Keratinocyte (primary cell): ENCODE results near the gene GPC1. TPM values are rescaled to one million over a fixed set of nuclear protein-coding genes. Genes with fewer than 3 reads are reported as not detected.

Experiments
- DNase-seq: peaks from one replicate; pipeline ENCODE4 v3.0.0-alpha.2; 2011; ENCODE audit warnings: low read depth, missing footprints, low spot score
- FAIRE-seq: peaks from 2 replicates; lab custom pipeline; 2011; peaks lifted over from hg19 to GRCh38; lab: Jason Lieb, UNC
- H2AFZ ChIP-seq: 2 replicates; pipeline ENCODE4 v1.6.0; 2012; ENCODE audit warnings: low read length, control low read depth, inconsistent platforms; ENCODE audit not compliant: control insufficient read depth
- H3K27ac ChIP-seq: 2 replicates; pipeline ENCODE4 v1.5.1; 2011; ENCODE audit warnings: low read length; ENCODE audit not compliant: control insufficient read depth, insufficient read depth
- H3K27me3 ChIP-seq: 3 replicates; pipeline ENCODE4 v1.6.0; 2011; ENCODE audit warnings: low read length; ENCODE audit not compliant: control insufficient read depth, insufficient read depth; ENCODE audit errors: extremely low read depth
- H3K36me3 ChIP-seq, 2 experiments: 2 replicates in 1 of 2; 3 replicates in 1 of 2; pipeline ENCODE4 v1.5.1; 2011; ENCODE audit warnings: low read length in 2 of 2, mild to moderate bottlenecking in 1 of 2; ENCODE audit not compliant: control insufficient read depth in 2 of 2, insufficient read depth in 2 of 2; ENCODE audit errors: extremely low read depth in 1 of 2
- H3K4me1 ChIP-seq: 3 replicates; pipeline ENCODE4 v1.5.1; 2011; ENCODE audit warnings: low read length; ENCODE audit not compliant: control insufficient read depth, insufficient read depth; ENCODE audit errors: extremely low read depth
- H3K4me2 ChIP-seq: 3 replicates; pipeline ENCODE4 v1.6.0; 2011; ENCODE audit warnings: low read depth, low read length; ENCODE audit not compliant: control insufficient read depth, insufficient read depth; ENCODE audit errors: extremely low read depth
- H3K4me3 ChIP-seq, 3 experiments: fragments of 200-600 bp in 1 of 3; sonication (generic) in 1 of 3; 2 replicates in 2 of 3; 3 replicates in 1 of 3; pipeline ENCODE4 v1.5.1; 2011 to 2016; ENCODE audit warnings: low read length in 3 of 3, mild to moderate bottlenecking in 3 of 3, control low read depth in 2 of 3, inconsistent platforms in 1 of 3, low read depth in 1 of 3, mixed read lengths in 1 of 3, mixed run types in 1 of 3, moderate library complexity in 1 of 3; ENCODE audit not compliant: control insufficient read depth in 2 of 3, insufficient read depth in 2 of 3; ENCODE audit errors: extremely low read depth in 1 of 3
- H3K79me2 ChIP-seq: 2 replicates; pipeline ENCODE4 v1.6.0; 2012; ENCODE audit warnings: low read length; ENCODE audit not compliant: control insufficient read depth, insufficient read depth
- H3K9ac ChIP-seq: 3 replicates; pipeline ENCODE4 v1.6.0; 2011; ENCODE audit warnings: low read length; ENCODE audit not compliant: control insufficient read depth, insufficient read depth; ENCODE audit errors: extremely low read depth
- H3K9me1 ChIP-seq: 3 replicates; pipeline ENCODE4 v1.6.0; 2011; ENCODE audit warnings: low read length; ENCODE audit not compliant: control insufficient read depth, insufficient read depth; ENCODE audit errors: extremely low read depth
- H3K9me3 ChIP-seq: 2 replicates; pipeline ENCODE4 v1.5.1; 2012; ENCODE audit warnings: low read depth, low read length; ENCODE audit not compliant: control insufficient read depth
- H4K20me1 ChIP-seq: 3 replicates; pipeline ENCODE4 v1.6.0; 2011; ENCODE audit warnings: low read length; ENCODE audit not compliant: control insufficient read depth, insufficient read depth; ENCODE audit errors: extremely low read depth
- EZH2 ChIP-seq: IDR thresholded peaks from one replicate; pipeline ENCODE4 v1.6.1; 2012; ENCODE audit warnings: inconsistent platforms, mild to moderate bottlenecking, low read length, moderate library complexity
- dilution Hi-C: fragments of 300-500 bp; cut with MboI; formaldehyde crosslinking; loops from one replicate; pipeline ENCODE4 v1.7.0; 2020; ENCODE audit warnings: low sequenced_read_pairs; ENCODE audit not compliant: extremely low pct_ligation_motif_present
- polyA plus RNA-seq, 5 experiments: library from polyadenylated mRNA; depleted of rRNA in 3 of 5; stranded (reverse) in 3 of 5; stranded (forward) in 1 of 5; unstranded in 1 of 5; fragments of >200 nt; gene quantifications; 1 replicate in 1 of 5; 2 replicates in 3 of 5; 3 replicates in 1 of 5; pipeline versions ENCODE4 v1.2.1 to v1.2.3, GENCODE V29; 2011 to 2012; ENCODE audit warnings: missing spikeins in 2 of 5, low read depth in 1 of 5, low replicate concordance in 1 of 5
- TF ChIP-seq, protein P1 (sequence below), 3 experiments: IDR thresholded peaks in 1 of 3; conservative IDR thresholded peaks in 1 of 3; optimal IDR thresholded peaks in 1 of 3; 2 replicates in 2 of 3; 3 replicates in 1 of 3; pipeline versions ENCODE3 to v1.5.1; 2011; ENCODE audit warnings: low read length in 3 of 3, mild to moderate bottlenecking in 3 of 3, moderate library complexity in 2 of 3, control low read depth in 1 of 3, inconsistent platforms in 1 of 3; ENCODE audit not compliant: insufficient read depth in 2 of 3; ENCODE audit errors: extremely low read depth in 1 of 3

Gene GPC1
- polyA plus RNA-seq, 1 donor (not counting 4 experiments of a cell fraction or from before 2014, with no cell fraction given) = 46.6 TPM

DNA sequence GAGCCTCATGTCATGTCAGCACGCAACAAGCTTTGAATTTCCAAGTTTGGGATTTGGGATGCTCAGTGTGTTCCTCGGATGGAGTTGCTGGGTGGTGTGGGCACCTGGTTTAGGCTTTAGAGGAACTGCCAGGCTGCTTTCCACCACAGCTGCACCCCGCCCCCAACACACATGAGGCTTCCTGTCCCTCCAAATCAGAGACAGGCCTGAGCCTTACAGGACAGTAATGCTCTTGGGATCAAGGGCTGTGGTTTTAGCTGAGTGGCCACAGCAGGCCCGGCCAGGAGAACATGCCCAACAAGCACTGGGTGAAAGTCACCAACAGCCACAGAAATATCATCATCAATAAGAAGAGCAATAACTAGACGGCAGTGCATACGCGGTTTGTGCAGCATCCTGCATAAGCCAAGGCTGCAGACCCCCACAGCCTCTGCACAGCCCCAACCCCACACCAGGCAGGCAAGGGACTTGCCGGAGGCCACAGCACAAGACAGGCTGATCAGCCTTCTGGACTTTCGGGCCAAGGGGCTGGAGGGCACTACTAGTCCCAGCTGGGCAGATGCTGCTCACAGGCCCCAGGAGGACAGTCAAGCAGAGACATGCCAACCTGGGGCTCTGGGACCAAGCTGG lies 29.7 kb upstream of the GPC1 start:
- no peaks in the 10 kb centered on the region for H3K9me3 ChIP-seq
- no peak overlapping the region for H3K4me3 ChIP-seq
- TF ChIP-seq, protein P1, sequence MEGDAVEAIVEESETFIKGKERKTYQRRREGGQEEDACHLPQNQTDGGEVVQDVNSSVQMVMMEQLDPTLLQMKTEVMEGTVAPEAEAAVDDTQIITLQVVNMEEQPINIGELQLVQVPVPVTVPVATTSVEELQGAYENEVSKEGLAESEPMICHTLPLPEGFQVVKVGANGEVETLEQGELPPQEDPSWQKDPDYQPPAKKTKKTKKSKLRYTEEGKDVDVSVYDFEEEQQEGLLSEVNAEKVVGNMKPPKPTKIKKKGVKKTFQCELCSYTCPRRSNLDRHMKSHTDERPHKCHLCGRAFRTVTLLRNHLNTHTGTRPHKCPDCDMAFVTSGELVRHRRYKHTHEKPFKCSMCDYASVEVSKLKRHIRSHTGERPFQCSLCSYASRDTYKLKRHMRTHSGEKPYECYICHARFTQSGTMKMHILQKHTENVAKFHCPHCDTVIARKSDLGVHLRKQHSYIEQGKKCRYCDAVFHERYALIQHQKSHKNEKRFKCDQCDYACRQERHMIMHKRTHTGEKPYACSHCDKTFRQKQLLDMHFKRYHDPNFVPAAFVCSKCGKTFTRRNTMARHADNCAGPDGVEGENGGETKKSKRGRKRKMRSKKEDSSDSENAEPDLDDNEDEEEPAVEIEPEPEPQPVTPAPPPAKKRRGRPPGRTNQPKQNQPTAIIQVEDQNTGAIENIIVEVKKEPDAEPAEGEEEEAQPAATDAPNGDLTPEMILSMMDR (optimal IDR thresholded peaks at IDR 0.05 in 1 of 3, IDR thresholded peaks at IDR 0.05 in 1 of 3, conservative IDR thresholded peaks at IDR 0.05 in 1 of 3; ENCODE audit: extremely low read depth in 1 of 3, insufficient read depth in 2 of 3, low read length in 3 of 3) = no peak
- TF ChIP-seq EZH2 = no peak
- dilution Hi-C loops = no loop called here
- peaks cover 19% of the 10 kb centered on the region for H3K27me3 ChIP-seq
- no peak overlapping the region for H3K9ac ChIP-seq
- no peaks in the 10 kb centered on the region for H3K9me1 ChIP-seq
- FAIRE-seq (no peak), DNase-seq (no peak)
- H3K4me1 ChIP-seq = peaks cover under 1% of the 10 kb centered on the region
- H4K20me1 ChIP-seq = no peaks in the 10 kb centered on the region
- no peaks in the 10 kb centered on the region for H3K36me3 ChIP-seq
- no peaks in the 10 kb centered on the region for H3K79me2 ChIP-seq
- H3K27ac ChIP-seq = no peak overlapping the region
- H3K4me2 ChIP-seq = no peak overlapping the region
- no peak overlapping the region for H2AFZ ChIP-seq

DNA sequence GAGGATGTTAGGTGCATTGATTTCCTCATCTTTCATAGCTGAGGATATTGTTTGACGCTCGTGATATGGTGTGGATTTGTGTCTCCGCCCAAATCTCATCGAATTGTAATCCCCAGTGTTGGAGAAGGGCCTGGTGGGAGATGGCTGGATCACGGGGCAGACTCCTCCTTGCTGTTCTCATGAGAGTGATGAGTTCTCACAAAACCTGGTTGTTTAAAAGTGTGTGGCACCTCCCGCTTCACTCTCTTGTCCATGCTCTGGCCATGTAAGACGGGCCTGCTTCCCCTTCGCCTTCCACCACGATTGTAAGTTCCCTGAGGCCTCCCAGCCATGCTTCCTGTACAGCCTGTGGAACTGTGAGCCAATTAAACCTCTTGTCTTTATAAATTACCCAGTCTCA lies 28.4 kb upstream of the GPC1 start:
- dilution Hi-C loops = no loop called here
- DNase-seq (no peak), FAIRE-seq (no peak)
- H3K27ac ChIP-seq = no peak overlapping the region
- no peak overlapping the region for H3K4me3 ChIP-seq
- H3K79me2 ChIP-seq = no peaks in the 10 kb centered on the region
- peaks cover 7% of the 10 kb centered on the region for H3K27me3 ChIP-seq
- H3K9me1 ChIP-seq = no peaks in the 10 kb centered on the region
- TF ChIP-seq, protein P1 (optimal IDR thresholded peaks at IDR 0.05 in 1 of 3, IDR thresholded peaks at IDR 0.05 in 1 of 3, conservative IDR thresholded peaks at IDR 0.05 in 1 of 3; ENCODE audit: extremely low read depth in 1 of 3, insufficient read depth in 2 of 3, low read length in 3 of 3) = no peak
- no peak for TF ChIP-seq EZH2
- no peak overlapping the region for H2AFZ ChIP-seq
- no peaks in the 10 kb centered on the region for H3K4me1 ChIP-seq
- H3K9ac ChIP-seq = no peak overlapping the region
- no peaks in the 10 kb centered on the region for H3K36me3 ChIP-seq
- no peak overlapping the region for H3K4me2 ChIP-seq
- H4K20me1 ChIP-seq = no peaks in the 10 kb centered on the region
- H3K9me3 ChIP-seq = no peaks in the 10 kb centered on the region
